ENCODE results near the gene DBR1. TPM values are rescaled to one million over a fixed set of nuclear protein-coding genes. Genes with fewer than 3 reads are reported as not detected.

The DBR1 gene
- total and polyA plus RNA-seq, 9 of the 15 experiments (the other 6 are each of a cell fraction or from before 2014, with no cell fraction given): 2.7 to 14.1 (median 10.9) TPM

DNA sequence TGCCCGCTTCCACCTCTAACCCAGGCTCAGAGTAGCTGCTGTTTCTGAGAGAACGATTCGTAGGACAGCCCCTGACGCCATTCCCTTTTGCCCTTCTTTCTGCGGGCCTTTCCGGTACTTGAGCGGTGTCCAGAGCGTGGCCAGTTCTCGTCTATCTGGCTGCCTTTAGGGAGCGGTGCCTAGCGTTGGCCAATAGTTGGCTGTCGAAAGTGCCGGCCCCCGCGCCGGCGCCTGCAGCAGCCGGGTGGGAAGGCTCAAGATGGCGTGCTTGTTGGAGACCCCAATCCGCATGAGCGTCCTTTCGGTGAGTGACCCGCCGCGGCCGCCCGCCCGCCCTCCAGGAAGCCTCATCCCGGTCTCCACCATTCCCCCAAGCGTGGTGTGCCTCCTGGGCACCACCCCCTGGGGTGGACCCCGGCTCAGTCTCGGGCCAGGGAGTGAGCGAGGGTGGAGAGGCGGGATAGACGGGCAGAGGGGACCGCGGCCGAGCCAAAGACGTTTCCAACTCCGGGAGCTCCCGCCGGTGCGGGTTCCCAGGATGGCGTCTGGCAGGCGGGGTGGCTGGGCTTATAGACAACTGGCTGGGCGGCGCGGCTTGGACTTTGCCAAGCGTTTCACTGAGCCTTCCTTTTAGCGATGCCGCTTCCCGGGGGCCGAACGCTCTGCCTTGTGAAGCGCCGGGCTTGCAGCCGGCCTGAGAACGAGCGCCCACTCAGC, 12.7 kb upstream of the DBR1 start, which contains the start of gene ARMC8 (continued):
- TF ChIP-seq, protein P1, sequence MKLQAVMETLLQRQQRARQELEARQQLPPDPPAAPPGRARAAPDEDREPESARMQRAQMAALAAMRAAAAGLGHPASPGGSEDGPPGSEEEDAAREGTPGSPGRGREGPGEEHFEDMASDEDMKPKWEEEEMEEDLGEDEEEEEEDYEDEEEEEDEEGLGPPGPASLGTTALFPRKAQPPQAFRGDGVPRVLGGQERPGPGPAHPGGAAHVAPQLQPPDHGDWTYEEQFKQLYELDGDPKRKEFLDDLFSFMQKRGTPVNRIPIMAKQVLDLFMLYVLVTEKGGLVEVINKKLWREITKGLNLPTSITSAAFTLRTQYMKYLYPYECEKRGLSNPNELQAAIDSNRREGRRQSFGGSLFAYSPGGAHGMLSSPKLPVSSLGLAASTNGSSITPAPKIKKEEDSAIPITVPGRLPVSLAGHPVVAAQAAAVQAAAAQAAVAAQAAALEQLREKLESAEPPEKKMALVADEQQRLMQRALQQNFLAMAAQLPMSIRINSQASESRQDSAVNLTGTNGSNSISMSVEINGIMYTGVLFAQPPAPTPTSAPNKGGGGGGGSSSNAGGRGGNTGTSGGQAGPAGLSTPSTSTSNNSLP (IDR thresholded peaks at IDR 0.05; ENCODE audit: borderline replicate concordance, low read depth, low read length): no peak
- TF ChIP-seq OTX1 (CRISPR knock-in tag; IDR thresholded peaks at IDR 0.05): 0 out of 2 replicates have a peak, but pooled peaks have one; percentile 31
- peak; percentile 77; the same call in 1 of the 2 replicates for TF ChIP-seq TFAP4 (CRISPR knock-in tag; IDR thresholded peaks at IDR 0.05; ENCODE audit: borderline replicate concordance)
- TF ChIP-seq BMI1 (IDR thresholded peaks at IDR 0.05; ENCODE audit: low read length): no peak
- TF ChIP-seq FIP1L1 (IDR thresholded peaks at IDR 0.05; ENCODE audit: low read depth, low read length, poor library complexity, severe bottlenecking): no peak
- TF ChIP-seq, protein P2, sequence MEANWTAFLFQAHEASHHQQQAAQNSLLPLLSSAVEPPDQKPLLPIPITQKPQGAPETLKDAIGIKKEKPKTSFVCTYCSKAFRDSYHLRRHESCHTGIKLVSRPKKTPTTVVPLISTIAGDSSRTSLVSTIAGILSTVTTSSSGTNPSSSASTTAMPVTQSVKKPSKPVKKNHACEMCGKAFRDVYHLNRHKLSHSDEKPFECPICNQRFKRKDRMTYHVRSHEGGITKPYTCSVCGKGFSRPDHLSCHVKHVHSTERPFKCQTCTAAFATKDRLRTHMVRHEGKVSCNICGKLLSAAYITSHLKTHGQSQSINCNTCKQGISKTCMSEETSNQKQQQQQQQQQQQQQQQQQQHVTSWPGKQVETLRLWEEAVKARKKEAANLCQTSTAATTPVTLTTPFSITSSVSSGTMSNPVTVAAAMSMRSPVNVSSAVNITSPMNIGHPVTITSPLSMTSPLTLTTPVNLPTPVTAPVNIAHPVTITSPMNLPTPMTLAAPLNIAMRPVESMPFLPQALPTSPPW (CRISPR knock-in tag; IDR thresholded peaks at IDR 0.05): peak; percentile 57
- no peak for TF ChIP-seq FOXO4 (CRISPR knock-in tag; IDR thresholded peaks at IDR 0.05)
- TF ChIP-seq HOMEZ (CRISPR knock-in tag; IDR thresholded peaks at IDR 0.05): no peak
- no peak for TF ChIP-seq ZNF586 (CRISPR knock-in tag; conservative IDR thresholded peaks at IDR 0.05)
- TF ChIP-seq GATAD2A (IDR thresholded peaks at IDR 0.05): no peak
- no peak for TF ChIP-seq ZNF143 (CRISPR knock-in tag; IDR thresholded peaks at IDR 0.05)
- TF ChIP-seq, protein P3, sequence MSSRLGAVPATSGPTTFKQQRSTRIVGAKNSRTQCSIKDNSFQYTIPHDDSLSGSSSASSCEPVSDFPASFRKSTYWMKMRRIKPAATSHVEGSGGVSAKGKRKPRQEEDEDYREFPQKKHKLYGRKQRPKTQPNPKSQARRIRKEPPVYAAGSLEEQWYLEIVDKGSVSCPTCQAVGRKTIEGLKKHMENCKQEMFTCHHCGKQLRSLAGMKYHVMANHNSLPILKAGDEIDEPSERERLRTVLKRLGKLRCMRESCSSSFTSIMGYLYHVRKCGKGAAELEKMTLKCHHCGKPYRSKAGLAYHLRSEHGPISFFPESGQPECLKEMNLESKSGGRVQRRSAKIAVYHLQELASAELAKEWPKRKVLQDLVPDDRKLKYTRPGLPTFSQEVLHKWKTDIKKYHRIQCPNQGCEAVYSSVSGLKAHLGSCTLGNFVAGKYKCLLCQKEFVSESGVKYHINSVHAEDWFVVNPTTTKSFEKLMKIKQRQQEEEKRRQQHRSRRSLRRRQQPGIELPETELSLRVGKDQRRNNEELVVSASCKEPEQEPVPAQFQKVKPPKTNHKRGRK (tag; IDR thresholded peaks at IDR 0.05): no peak
- TF ChIP-seq U2AF1 (optimal IDR thresholded peaks at IDR 0.05; ENCODE audit: low read depth, low read length): no peak
- TF ChIP-seq ILF3 (IDR thresholded peaks at IDR 0.05; ENCODE audit: borderline replicate concordance): no peak
- TF ChIP-seq NRF1 (conservative IDR thresholded peaks at IDR 0.05 in 1 of 2, IDR thresholded peaks at IDR 0.05 in 1 of 2): no peak; a peak in 4 of 4 replicates
- peak; percentile 56 to 91 (median 85) for TF ChIP-seq YY1 (IDR thresholded peaks at IDR 0.05; ENCODE audit: borderline replicate concordance in 1 of 3, control insufficient read depth in 1 of 3, extremely low read depth in 1 of 3, insufficient read depth in 3 of 3, insufficient read length in 1 of 3, insufficient replicate concordance in 2 of 3, low read depth in 1 of 3, low read length in 2 of 3)
- no peak for TF ChIP-seq HDAC8 (tag; IDR thresholded peaks at IDR 0.05)

Measured in K562 (cell line).